Endothelial cell of umbilical vein (primary cell): ENCODE results near the gene DGCR8.

Experiments
- CTCF ChIP-seq, 2 donors: IDR thresholded peaks; 1 replicate in 1 of 2; 2 replicates in 1 of 2; pipeline ENCODE4 v1.5.1; 2011; ENCODE audit warnings: low read length in 2 of 2, mild to moderate bottlenecking in 2 of 2, moderate library complexity in 2 of 2, control low read depth in 1 of 2, inconsistent platforms in 1 of 2, low read depth in 1 of 2; ENCODE audit not compliant: insufficient read depth in 1 of 2; ENCODE audit errors: extremely low read depth in 1 of 2
- FOS ChIP-seq: IDR thresholded peaks from 2 replicates; pipeline ENCODE4 v1.6.1; 2011; ENCODE audit warnings: mild to moderate bottlenecking, low read length, moderate library complexity, borderline replicate concordance; ENCODE audit not compliant: insufficient read depth
- JUN ChIP-seq: IDR thresholded peaks from 2 replicates; pipeline ENCODE4 v1.6.1; 2011; ENCODE audit warnings: borderline replicate concordance, low read depth; ENCODE audit not compliant: insufficient read length, insufficient read depth
- MAX ChIP-seq: IDR thresholded peaks from 2 replicates; pipeline ENCODE4 v1.6.1; 2011; ENCODE audit not compliant: insufficient read depth, insufficient read length
- POLR2A ChIP-seq: IDR thresholded peaks from 2 replicates; pipeline ENCODE4 v1.6.1; 2012; ENCODE audit warnings: low read depth, mild to moderate bottlenecking, control low read depth, low read length

- TF ChIP-seq CTCF (IDR thresholded peaks at IDR 0.05; ENCODE audit: extremely low read depth in 1 of 2, insufficient read depth in 1 of 2, low read depth in 1 of 2, low read length in 2 of 2) (no peak), FOS (no peak), POLR2A (no peak), MAX (no peak), JUN (no peak)
Measured at GRCh38 chr22:20135265-20135664, 55.2 kb downstream of the DGCR8 start.
